Osteoblast (primary cell): ENCODE measurements around the gene SACS. TPM values are rescaled to one million over a fixed set of nuclear protein-coding genes. Genes with fewer than 3 reads are reported as not detected.

Experiments used
- DNase-seq: peaks from one replicate; pipeline ENCODE4 v3.0.0; 2011; ENCODE audit warnings: low spot score, mixed read lengths; ENCODE audit not compliant: insufficient read length; ENCODE audit errors: missing footprints
- H2AFZ ChIP-seq: 2 replicates; pipeline ENCODE4 v1.6.0; 2011; ENCODE audit warnings: mild to moderate bottlenecking, low read length
- H3K27ac ChIP-seq: 2 replicates; pipeline ENCODE4 v1.5.1; 2011; ENCODE audit warnings: mild to moderate bottlenecking, low read depth, low read length, moderate library complexity
- H3K27me3 ChIP-seq: 2 replicates; pipeline ENCODE4 v1.6.0; 2012; ENCODE audit warnings: mild to moderate bottlenecking, control low read depth, inconsistent platforms, low read length, moderate library complexity; ENCODE audit not compliant: insufficient read depth
- H3K36me3 ChIP-seq: 2 replicates; pipeline ENCODE4 v1.5.1; 2011; ENCODE audit warnings: mild to moderate bottlenecking, low read length, control low read depth, moderate library complexity; ENCODE audit not compliant: insufficient read depth
- H3K4me1 ChIP-seq: 2 replicates; pipeline ENCODE4 v1.5.1; 2011; ENCODE audit warnings: mild to moderate bottlenecking, low read length, control low read depth, moderate library complexity; ENCODE audit not compliant: insufficient read depth
- H3K4me2 ChIP-seq: 2 replicates; pipeline ENCODE4 v1.6.0; 2011; ENCODE audit warnings: mild to moderate bottlenecking, low read length; ENCODE audit not compliant: insufficient read depth
- H3K4me3 ChIP-seq: fragments of 200-600 bp; sonication (generic); 3 replicates; pipeline ENCODE4 v1.5.1; 2012; ENCODE audit warnings: mild to moderate bottlenecking, low read length, inconsistent platforms; ENCODE audit not compliant: insufficient read depth
- H3K79me2 ChIP-seq: 2 replicates; pipeline ENCODE4 v1.6.0; 2012; ENCODE audit warnings: mild to moderate bottlenecking, low read length, control low read depth, inconsistent platforms; ENCODE audit not compliant: insufficient read depth
- H3K9me3 ChIP-seq: 2 replicates; pipeline ENCODE4 v1.5.1; 2011; ENCODE audit warnings: low read depth, low read length, control low read depth
- H4K20me1 ChIP-seq: 2 replicates; pipeline ENCODE4 v1.6.0; 2012; ENCODE audit warnings: mild to moderate bottlenecking, low read length, control low read depth; ENCODE audit not compliant: insufficient read depth
- CTCF ChIP-seq: IDR thresholded peaks from 2 replicates; pipeline ENCODE4 v1.5.1; 2011; ENCODE audit warnings: mild to moderate bottlenecking, low read depth, low read length, moderate library complexity; ENCODE audit errors: extremely low read depth
- total RNA-seq: library from RNA; depleted of rRNA; stranded (reverse); fragments of >200 nt; gene quantifications from 2 replicates; pipeline ENCODE4 v1.2.3, GENCODE V29; 2012

SACS gene
- total RNA-seq, 1 donor = 59.0 TPM

GRCh38 chr13:23279321-23279720 lies 154.2 kb downstream of the SACS start:
- H3K4me2 ChIP-seq = no peak overlapping the region
- no peak overlapping the region for H3K27ac ChIP-seq
- no peaks in the 10 kb centered on the region for H4K20me1 ChIP-seq
- H3K4me3 ChIP-seq = no peak overlapping the region
- no peaks in the 10 kb centered on the region for H3K4me1 ChIP-seq
- TF ChIP-seq CTCF = no peak
- DNase-seq = no peak
- no peaks in the 10 kb centered on the region for H3K9me3 ChIP-seq
- no peak overlapping the region for H2AFZ ChIP-seq
- no peaks in the 10 kb centered on the region for H3K27me3 ChIP-seq
- no peaks in the 10 kb centered on the region for H3K79me2 ChIP-seq
- H3K36me3 ChIP-seq = no peaks in the 10 kb centered on the region

Other genes starting within 250 kb of the SACS start
- gene TNFRSF19, start 136.7 kb upstream of the SACS start, total RNA-seq = 73.8 and 77.5 TPM in 2 replicates